K562 (cell line): ENCODE results near the gene ARPC2. TPM values are rescaled to one million over a fixed set of nuclear protein-coding genes. Genes with fewer than 3 reads are reported as not detected.

Source experiments
- CBFA2T3 ChIP-seq: fragments of 450-650 bp; IDR thresholded peaks from 2 replicates; pipeline ENCODE4 v1.6.1; 2017
- CBFB ChIP-seq: sonication (generic); formaldehyde crosslinking; IDR thresholded peaks from 2 replicates; pipeline ENCODE4 v1.4.0; 2020; ENCODE audit warnings: mild to moderate bottlenecking, missing genetic modification reagents
- EP400 ChIP-seq: fragments of 450-650 bp; IDR thresholded peaks from 2 replicates; pipeline ENCODE4 v1.6.1; 2017; ENCODE audit warnings: antibody characterized with exemption, mild to moderate bottlenecking, moderate library complexity
- KDM2B ChIP-seq: fragments of 250-450 bp; sonication (Bioruptor Pico); IDR thresholded peaks from 2 replicates; pipeline ENCODE4 v1.8.0; 2021; ENCODE audit warnings: mild to moderate bottlenecking, moderate library complexity
- MBD2 ChIP-seq: sonication (generic); IDR thresholded peaks from 2 replicates; pipeline ENCODE4 v1.6.1; 2016; ENCODE audit warnings: low read depth, borderline replicate concordance
- PBX2 ChIP-seq, 2 experiments: IDR thresholded peaks in 1 of 2; conservative IDR thresholded peaks in 1 of 2; 2 replicates each; pipeline ENCODE4 v1.6.1; 2016; ENCODE audit warnings: low read depth in 2 of 2, mild to moderate bottlenecking in 1 of 2, missing compliant biosample characterization in 1 of 2, missing genetic modification characterization in 1 of 2, moderate library complexity in 1 of 2
- PRPF4 ChIP-seq: fragments of 200-400 bp; formaldehyde crosslinking; IDR thresholded peaks from one replicate; pipeline ENCODE4 v1.6.1; 2017; ENCODE audit warnings: low read length, low read depth, mild to moderate bottlenecking; ENCODE audit not compliant: insufficient read depth, poor library complexity, severe bottlenecking
- RCOR1 ChIP-seq, 2 experiments: IDR thresholded peaks; 2 replicates each; pipeline ENCODE4 v1.6.1; 2012; ENCODE audit warnings: low read depth in 2 of 2, low read length in 2 of 2, borderline replicate concordance in 1 of 2, improper control_type of control experiment in 1 of 2
- SMAD4 ChIP-seq: fragments of 250-450 bp; sonication (Bioruptor Pico); conservative IDR thresholded peaks from 2 replicates; pipeline ENCODE4 v1.8.0; 2021; ENCODE audit warnings: inconsistent platforms, mild to moderate bottlenecking, moderate library complexity
- SREBF2 ChIP-seq: sonication (generic); formaldehyde crosslinking; IDR thresholded peaks from 2 replicates; pipeline ENCODE4 v1.4.0; 2020; ENCODE audit warnings: mild to moderate bottlenecking, missing genetic modification reagents
- ZNF197 ChIP-seq: fragments of 200-800 bp; sonication (Bioruptor generic); IDR thresholded peaks from 2 replicates; pipeline ENCODE4 v1.6.1; 2016; ENCODE audit warnings: low read depth, missing genetic modification characterization, missing compliant biosample characterization
- polyA plus RNA-seq, 8 experiments: library from polyadenylated mRNA; depleted of rRNA in 4 of 8; stranded (reverse) in 5 of 8; unstranded in 3 of 8; fragments of >200 nt; fragmentation: Nextera tagmentation in 2 of 8; fragmentation: Illumina TruSeq in 1 of 8; extraction: Ambion mirVana in 2 of 8; extraction: Trizol in 1 of 8; gene quantifications; 2 replicates each; pipeline versions ENCODE4 v1.2.1 to v1.2.3, GENCODE V29; 2011 to 2014; ENCODE audit warnings: inconsistent platforms in 1 of 8, missing spikeins in 1 of 8
- total RNA-seq, 7 experiments: library from RNA; depleted of rRNA in 6 of 7; stranded (reverse); fragments of >200 nt in 6 of 7; fragmentation: Illumina TruSeq in 2 of 7; extraction: Trizol in 2 of 7; gene quantifications; 2 replicates each; pipeline versions ENCODE4 v1.2.1 to v1.2.3, GENCODE V29; 2011 to 2021; ENCODE audit warnings: low replicate concordance in 1 of 7
- TF ChIP-seq, protein P1 (sequence below), 2 experiments: fragments of 450-650 bp in 1 of 2; sonication (generic) in 1 of 2; formaldehyde crosslinking in 1 of 2; IDR thresholded peaks; 2 replicates each; pipeline versions ENCODE4 v1.7.1 to v1.9.0; 2016 to 2022; ENCODE audit warnings: inconsistent platforms in 1 of 2, mild to moderate bottlenecking in 1 of 2, missing genetic modification reagents in 1 of 2
- TF ChIP-seq, protein P2 (sequence below): fragments of 450-650 bp; IDR thresholded peaks from 2 replicates; pipeline ENCODE4 v1.7.0; 2016; ENCODE audit warnings: borderline replicate concordance

The ARPC2 gene
- total and polyA plus RNA-seq, 9 of the 15 experiments (the other 6 are each of a cell fraction or from before 2014, with no cell fraction given): 81.9 to 187 (median 103) TPM

GRCh38 chr2:218216674-218217359 is at the start of gene ARPC2 (continued):
- TF ChIP-seq ZNF197 (peak; percentile 79; the same call in 1 of the 2 replicates), KDM2B (CRISPR knock-in tag) (no peak), CBFB (CRISPR knock-in tag) (no peak), CBFA2T3 (no peak), EP400 (peak; percentile 58; the same call in 1 of the 2 replicates), RCOR1 (IDR thresholded peaks at IDR 0.05; ENCODE audit: borderline replicate concordance in 1 of 2, low read depth in 2 of 2, low read length in 2 of 2) (no peak), SREBF2 (no peak), PRPF4 (no peak), SMAD4 (CRISPR knock-in tag) (no peak), MBD2 (0 out of 2 replicates have a peak, but pooled peaks have one; percentile 47), PBX2 (CRISPR knock-in tag; IDR thresholded peaks at IDR 0.05; ENCODE audit: low read depth) (no peak), PBX2 (tag; conservative IDR thresholded peaks at IDR 0.05; ENCODE audit: low read depth) (no peak)
- TF ChIP-seq, protein P1, sequence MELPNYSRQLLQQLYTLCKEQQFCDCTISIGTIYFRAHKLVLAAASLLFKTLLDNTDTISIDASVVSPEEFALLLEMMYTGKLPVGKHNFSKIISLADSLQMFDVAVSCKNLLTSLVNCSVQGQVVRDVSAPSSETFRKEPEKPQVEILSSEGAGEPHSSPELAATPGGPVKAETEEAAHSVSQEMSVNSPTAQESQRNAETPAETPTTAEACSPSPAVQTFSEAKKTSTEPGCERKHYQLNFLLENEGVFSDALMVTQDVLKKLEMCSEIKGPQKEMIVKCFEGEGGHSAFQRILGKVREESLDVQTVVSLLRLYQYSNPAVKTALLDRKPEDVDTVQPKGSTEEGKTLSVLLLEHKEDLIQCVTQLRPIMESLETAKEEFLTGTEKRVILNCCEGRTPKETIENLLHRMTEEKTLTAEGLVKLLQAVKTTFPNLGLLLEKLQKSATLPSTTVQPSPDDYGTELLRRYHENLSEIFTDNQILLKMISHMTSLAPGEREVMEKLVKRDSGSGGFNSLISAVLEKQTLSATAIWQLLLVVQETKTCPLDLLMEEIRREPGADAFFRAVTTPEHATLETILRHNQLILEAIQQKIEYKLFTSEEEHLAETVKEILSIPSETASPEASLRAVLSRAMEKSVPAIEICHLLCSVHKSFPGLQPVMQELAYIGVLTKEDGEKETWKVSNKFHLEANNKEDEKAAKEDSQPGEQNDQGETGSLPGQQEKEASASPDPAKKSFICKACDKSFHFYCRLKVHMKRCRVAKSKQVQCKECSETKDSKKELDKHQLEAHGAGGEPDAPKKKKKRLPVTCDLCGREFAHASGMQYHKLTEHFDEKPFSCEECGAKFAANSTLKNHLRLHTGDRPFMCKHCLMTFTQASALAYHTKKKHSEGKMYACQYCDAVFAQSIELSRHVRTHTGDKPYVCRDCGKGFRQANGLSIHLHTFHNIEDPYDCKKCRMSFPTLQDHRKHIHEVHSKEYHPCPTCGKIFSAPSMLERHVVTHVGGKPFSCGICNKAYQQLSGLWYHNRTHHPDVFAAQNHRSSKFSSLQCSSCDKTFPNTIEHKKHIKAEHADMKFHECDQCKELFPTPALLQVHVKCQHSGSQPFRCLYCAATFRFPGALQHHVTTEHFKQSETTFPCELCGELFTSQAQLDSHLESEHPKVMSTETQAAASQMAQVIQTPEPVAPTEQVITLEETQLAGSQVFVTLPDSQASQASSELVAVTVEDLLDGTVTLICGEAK (IDR thresholded peaks at IDR 0.05): peak; percentile 91
- TF ChIP-seq, protein P1 (CRISPR knock-in tag; IDR thresholded peaks at IDR 0.05): no peak
- TF ChIP-seq, protein P2, sequence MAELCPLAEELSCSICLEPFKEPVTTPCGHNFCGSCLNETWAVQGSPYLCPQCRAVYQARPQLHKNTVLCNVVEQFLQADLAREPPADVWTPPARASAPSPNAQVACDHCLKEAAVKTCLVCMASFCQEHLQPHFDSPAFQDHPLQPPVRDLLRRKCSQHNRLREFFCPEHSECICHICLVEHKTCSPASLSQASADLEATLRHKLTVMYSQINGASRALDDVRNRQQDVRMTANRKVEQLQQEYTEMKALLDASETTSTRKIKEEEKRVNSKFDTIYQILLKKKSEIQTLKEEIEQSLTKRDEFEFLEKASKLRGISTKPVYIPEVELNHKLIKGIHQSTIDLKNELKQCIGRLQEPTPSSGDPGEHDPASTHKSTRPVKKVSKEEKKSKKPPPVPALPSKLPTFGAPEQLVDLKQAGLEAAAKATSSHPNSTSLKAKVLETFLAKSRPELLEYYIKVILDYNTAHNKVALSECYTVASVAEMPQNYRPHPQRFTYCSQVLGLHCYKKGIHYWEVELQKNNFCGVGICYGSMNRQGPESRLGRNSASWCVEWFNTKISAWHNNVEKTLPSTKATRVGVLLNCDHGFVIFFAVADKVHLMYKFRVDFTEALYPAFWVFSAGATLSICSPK: no peak
